HG03135 (cell line): Measurements from ENCODE around the gene SYT5.

Experiments
- ATAC-seq: cut with Tn5 transposase; IDR thresholded peaks from one replicate; pipeline ENCODE4 v1.9.1; 2021; ENCODE audit warnings: mild to moderate bottlenecking, moderate library complexity; ENCODE audit not compliant: unreplicated experiment

SYT5 gene

GRCh38 chr19:55147545-55148251 lies 32.4 kb downstream of the SYT5 start:
- ATAC-seq = no peak

GRCh38 chr19:55146705-55147273 lies 33.3 kb downstream of the SYT5 start:
- ATAC-seq = no peak

GRCh38 chr19:55146078-55146704 lies 33.9 kb downstream of the SYT5 start:
- ATAC-seq = no peak

- no peak for ATAC-seq
These were observed 34.9 kb downstream of the SYT5 start for GRCh38 chr19:55145232-55145631.

GRCh38 chr19:55141696-55142095 lies 38.4 kb downstream of the SYT5 start:
- no peak for ATAC-seq

GRCh38 chr19:55137915-55138314 lies 42.2 kb downstream of the SYT5 start:
- ATAC-seq = no peak

- ATAC-seq = no peak
These were observed 43.5 kb downstream of the SYT5 start for GRCh38 chr19:55136399-55137102.

- no peak for ATAC-seq
These were observed 45.4 kb downstream of the SYT5 start for GRCh38 chr19:55134736-55135135.

GRCh38 chr19:55133639-55134444 lies 46.2 kb downstream of the SYT5 start:
- no peak for ATAC-seq

GRCh38 chr19:55132453-55133129 lies 47.5 kb downstream of the SYT5 start:
- no peak for ATAC-seq

GRCh38 chr19:55131421-55131820 lies 48.7 kb downstream of the SYT5 start:
- ATAC-seq = no peak
